ENCODE results near the gene CSRNP3. TPM values are rescaled to one million over a fixed set of nuclear protein-coding genes. Genes with fewer than 3 reads are reported as not detected.

Gene CSRNP3
- polyA plus RNA-seq, 1 experiment, result 0.25 TPM

DNA sequence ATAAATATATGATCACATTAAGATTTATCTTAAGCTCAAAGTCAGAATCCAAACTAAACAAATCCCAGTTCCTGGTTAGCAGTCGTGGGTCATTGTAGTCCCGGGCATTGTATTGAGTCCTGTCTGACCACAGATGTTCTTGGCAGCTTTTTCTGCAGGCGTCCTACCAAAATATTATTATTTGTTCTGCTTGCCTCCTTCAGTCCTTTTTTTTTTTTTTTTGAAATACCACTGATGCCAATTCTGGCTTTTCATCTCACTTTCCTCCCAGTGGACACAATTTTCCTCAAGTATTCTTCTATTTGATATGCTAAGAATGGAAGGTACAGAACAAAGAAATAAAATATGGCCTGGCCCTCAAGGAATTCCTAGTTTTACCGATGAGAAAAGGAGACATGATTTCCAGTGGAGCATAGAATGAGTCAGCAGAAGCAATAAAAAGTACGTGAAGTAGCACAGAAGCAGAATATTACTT lies 151.6 kb downstream of the CSRNP3 start:
- Histone ChIP-seq H3K4me3 (ENCODE audit: low read depth, low read length) (no peak overlapping the region), H3K27ac (ENCODE audit: low read depth, low read length) (no peak overlapping the region), H3K27me3 (ENCODE audit: control insufficient read depth, insufficient read depth, low read length) (no peaks in the 10 kb centered on the region), H3K9me3 (ENCODE audit: control insufficient read depth, insufficient read depth, low read length) (no peaks in the 10 kb centered on the region)
- no peak for TF ChIP-seq CTCF (IDR thresholded peaks at IDR 0.05; ENCODE audit: low read depth, low read length)
- CTCF ChIA-PET, result interaction anchor here (0.7 to 0.8 kb wide), 2 partner anchors 102 to 220 kb away, joined by 3 to 4 read pairs; no protein-coding TSS in a partner anchor
- no peak for DNase-seq (ENCODE audit: low read depth, low spot score)
- POLR2A ChIA-PET, result no interaction called here

- Histone ChIP-seq H3K27me3 (ENCODE audit: control insufficient read depth, insufficient read depth, low read length) (no peaks in the 10 kb centered on the region), H3K9me3 (ENCODE audit: control insufficient read depth, insufficient read depth, low read length) (no peaks in the 10 kb centered on the region), H3K4me3 (ENCODE audit: low read depth, low read length) (no peak overlapping the region), H3K27ac (ENCODE audit: low read depth, low read length) (no peak overlapping the region)
- ChIA-PET POLR2A (no interaction called here), CTCF (no interaction called here)
- no peak for TF ChIP-seq CTCF (IDR thresholded peaks at IDR 0.05; ENCODE audit: low read depth, low read length)
- DNase-seq (ENCODE audit: low read depth, low spot score), result no peak
Observed at GRCh38 chr2:165623161-165623560, 153.7 kb downstream of the CSRNP3 start.

DNA sequence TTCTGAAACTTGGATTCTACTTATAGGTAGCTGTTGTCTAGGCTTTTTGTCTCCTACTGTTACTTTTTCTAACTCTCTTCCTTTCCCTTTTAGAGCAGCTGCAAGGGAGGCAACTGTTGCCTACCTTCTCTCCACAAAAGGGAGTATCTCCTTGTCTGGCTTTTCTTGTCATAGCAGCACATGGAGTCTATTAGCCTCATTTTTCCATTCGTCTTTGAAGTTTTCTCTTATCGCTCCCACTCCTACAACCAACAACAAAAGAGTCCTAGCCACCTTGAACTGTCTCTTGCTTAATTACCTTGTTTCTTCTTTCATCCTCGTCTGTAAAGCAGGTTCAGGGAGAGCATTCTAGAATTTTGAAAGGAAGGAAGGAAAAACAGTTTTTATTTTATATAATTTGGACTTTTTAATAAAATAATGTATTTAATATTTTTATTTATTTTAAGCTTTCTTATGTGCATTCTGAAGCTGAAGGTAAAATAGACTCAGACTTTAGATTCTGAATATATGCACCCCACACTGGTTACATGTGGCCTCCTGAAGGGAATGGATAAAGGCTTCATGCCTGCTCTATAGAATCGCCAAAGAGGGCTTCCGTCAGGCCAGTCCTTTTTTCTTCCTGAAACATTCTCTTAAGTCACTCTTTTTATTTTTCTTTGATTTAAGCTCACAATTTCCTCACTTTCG lies 154.4 kb downstream of the CSRNP3 start:
- H3K9me3 ChIP-seq (ENCODE audit: control insufficient read depth, insufficient read depth, low read length), result no peaks in the 10 kb centered on the region
- H3K27me3 ChIP-seq (ENCODE audit: control insufficient read depth, insufficient read depth, low read length), result no peaks in the 10 kb centered on the region
- no peak for TF ChIP-seq CTCF (IDR thresholded peaks at IDR 0.05; ENCODE audit: low read depth, low read length)
- no peak overlapping the region for H3K4me3 ChIP-seq (ENCODE audit: low read depth, low read length)
- DNase-seq (ENCODE audit: low read depth, low spot score), result no peak
- H3K27ac ChIP-seq (ENCODE audit: low read depth, low read length), result no peak overlapping the region
- ChIA-PET POLR2A (no interaction called here), CTCF (no interaction called here)

DNA sequence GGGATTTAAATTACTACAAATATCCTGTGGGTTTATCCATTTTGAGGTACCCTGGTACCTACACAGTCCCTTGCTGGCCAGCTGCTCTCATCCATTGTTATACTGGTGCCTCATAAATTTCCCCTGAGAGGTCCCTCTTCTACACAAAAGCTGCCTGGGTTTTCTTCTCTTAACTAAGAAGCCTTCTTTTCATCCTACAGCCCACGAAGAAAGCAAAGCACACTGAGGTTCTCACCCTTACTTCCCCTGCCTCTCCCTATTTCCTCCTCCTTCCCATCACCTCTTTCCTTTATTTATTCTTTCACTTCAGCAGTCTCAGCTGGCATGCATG lies 154.9 kb downstream of the CSRNP3 start:
- TF ChIP-seq CTCF (IDR thresholded peaks at IDR 0.05; ENCODE audit: low read depth, low read length), result no peak
- Histone ChIP-seq H3K27ac (ENCODE audit: low read depth, low read length) (no peak overlapping the region), H3K27me3 (ENCODE audit: control insufficient read depth, insufficient read depth, low read length) (no peaks in the 10 kb centered on the region), H3K9me3 (ENCODE audit: control insufficient read depth, insufficient read depth, low read length) (no peaks in the 10 kb centered on the region), H3K4me3 (ENCODE audit: low read depth, low read length) (no peak overlapping the region)
- no peak for DNase-seq (ENCODE audit: low read depth, low spot score)
- CTCF ChIA-PET, result no interaction called here
- POLR2A ChIA-PET, result no interaction called here

DNA sequence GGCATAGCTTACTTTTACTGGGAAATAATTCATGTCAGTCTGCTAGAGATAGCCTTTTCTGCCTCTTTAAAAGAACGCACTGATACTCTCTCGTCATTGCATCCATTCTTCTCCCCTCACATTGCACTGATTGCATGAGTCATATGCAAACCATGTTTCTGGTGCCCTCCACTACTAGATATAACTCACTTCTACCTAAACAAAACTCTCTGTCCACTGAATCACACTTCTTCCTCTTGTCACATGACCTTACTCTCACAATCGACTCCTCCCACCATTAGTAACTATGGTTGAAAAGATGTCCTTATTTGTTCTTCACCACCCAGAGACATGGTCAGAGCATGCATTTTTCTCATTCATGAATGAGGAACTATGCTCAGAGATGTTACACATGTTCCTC lies 158.0 kb downstream of the CSRNP3 start:
- H3K4me3 ChIP-seq (ENCODE audit: low read depth, low read length), result no peak overlapping the region
- CTCF ChIA-PET, result interaction anchor here (1.1 kb wide), 1 partner anchor 247 kb away, joined by 4 read pairs; no protein-coding TSS in a partner anchor
- no peaks in the 10 kb centered on the region for H3K9me3 ChIP-seq (ENCODE audit: control insufficient read depth, insufficient read depth, low read length)
- no peak for TF ChIP-seq CTCF (IDR thresholded peaks at IDR 0.05; ENCODE audit: low read depth, low read length)
- H3K27ac ChIP-seq (ENCODE audit: low read depth, low read length), result peak overlapping the region; percentile 24
- peak; percentile 36 for DNase-seq (ENCODE audit: low read depth, low spot score)
- POLR2A ChIA-PET, result no interaction called here
- no peaks in the 10 kb centered on the region for H3K27me3 ChIP-seq (ENCODE audit: control insufficient read depth, insufficient read depth, low read length)
